ENCODE measurements around the gene CERS6.

Gene CERS6

GRCh38 chr2:168530982-168531622 lies 75.0 kb downstream of the CERS6 start:
- DNase-seq (ENCODE audit: low spot score): no peak

GRCh38 chr2:168534926-168535325 lies 78.9 kb downstream of the CERS6 start:
- DNase-seq (ENCODE audit: low spot score): no peak

- DNase-seq (ENCODE audit: low spot score): no peak
These were observed 80.9 kb downstream of the CERS6 start for GRCh38 chr2:168536925-168537466.

- DNase-seq (ENCODE audit: low spot score): no peak
These were observed 82.1 kb downstream of the CERS6 start for GRCh38 chr2:168538133-168538532.

- DNase-seq (ENCODE audit: low spot score): no peak
These were observed 82.5 kb downstream of the CERS6 start for GRCh38 chr2:168538534-168538933.

GRCh38 chr2:168539945-168540344 lies 83.9 kb downstream of the CERS6 start:
- no peak for DNase-seq (ENCODE audit: low spot score)

- DNase-seq (ENCODE audit: low spot score): no peak
These were observed 85.8 kb downstream of the CERS6 start for GRCh38 chr2:168541858-168542257.

- DNase-seq (ENCODE audit: low spot score): no peak
These were observed 87.0 kb downstream of the CERS6 start for GRCh38 chr2:168543037-168543436.

- DNase-seq (ENCODE audit: low spot score): no peak
These were observed 87.9 kb downstream of the CERS6 start for GRCh38 chr2:168543935-168544334.

- DNase-seq (ENCODE audit: low spot score): no peak
These were observed 89.5 kb downstream of the CERS6 start for GRCh38 chr2:168545439-168546082.

- no peak for DNase-seq (ENCODE audit: low spot score)
These were observed 94.6 kb downstream of the CERS6 start for GRCh38 chr2:168550670-168551069.

GRCh38 chr2:168552450-168552856 lies 96.4 kb downstream of the CERS6 start:
- DNase-seq (ENCODE audit: low spot score): no peak

GRCh38 chr2:168555283-168555682 lies 99.2 kb downstream of the CERS6 start:
- DNase-seq (ENCODE audit: low spot score): no peak

GRCh38 chr2:168559187-168559586 lies 103.1 kb downstream of the CERS6 start:
- no peak for DNase-seq (ENCODE audit: low spot score)

GRCh38 chr2:168560817-168561499 lies 104.9 kb downstream of the CERS6 start:
- DNase-seq (ENCODE audit: low spot score): no peak

GRCh38 chr2:168561991-168562390 lies 105.9 kb downstream of the CERS6 start:
- no peak for DNase-seq (ENCODE audit: low spot score)

- DNase-seq (ENCODE audit: low spot score): no peak
These were observed 106.9 kb downstream of the CERS6 start for GRCh38 chr2:168562971-168563370.

GRCh38 chr2:168564641-168565040 lies 108.6 kb downstream of the CERS6 start:
- DNase-seq (ENCODE audit: low spot score): no peak

- DNase-seq (ENCODE audit: low spot score): no peak
These were observed 109.0 kb downstream of the CERS6 start for GRCh38 chr2:168565112-168565511.

- DNase-seq (ENCODE audit: low spot score): no peak
These were observed 109.4 kb downstream of the CERS6 start for GRCh38 chr2:168565512-168565911.

- no peak for DNase-seq (ENCODE audit: low spot score)
These were observed 111.0 kb downstream of the CERS6 start for GRCh38 chr2:168566974-168567665.

GRCh38 chr2:168567836-168568235 lies 111.8 kb downstream of the CERS6 start:
- no peak for DNase-seq (ENCODE audit: low spot score)
